CMK (cell line): ENCODE measurements around the gene MAP2K7.
"Not testable (repeated sequence)": the region's sequence is repeated elsewhere in the genome, so short reads cannot be mapped to it uniquely, and the experiment has no call there.

Experiments used
- DNase-seq: peaks from one replicate; pipeline ENCODE4 v3.0.0-alpha.2; 2010; ENCODE audit warnings: low read depth

The MAP2K7 gene

DNA sequence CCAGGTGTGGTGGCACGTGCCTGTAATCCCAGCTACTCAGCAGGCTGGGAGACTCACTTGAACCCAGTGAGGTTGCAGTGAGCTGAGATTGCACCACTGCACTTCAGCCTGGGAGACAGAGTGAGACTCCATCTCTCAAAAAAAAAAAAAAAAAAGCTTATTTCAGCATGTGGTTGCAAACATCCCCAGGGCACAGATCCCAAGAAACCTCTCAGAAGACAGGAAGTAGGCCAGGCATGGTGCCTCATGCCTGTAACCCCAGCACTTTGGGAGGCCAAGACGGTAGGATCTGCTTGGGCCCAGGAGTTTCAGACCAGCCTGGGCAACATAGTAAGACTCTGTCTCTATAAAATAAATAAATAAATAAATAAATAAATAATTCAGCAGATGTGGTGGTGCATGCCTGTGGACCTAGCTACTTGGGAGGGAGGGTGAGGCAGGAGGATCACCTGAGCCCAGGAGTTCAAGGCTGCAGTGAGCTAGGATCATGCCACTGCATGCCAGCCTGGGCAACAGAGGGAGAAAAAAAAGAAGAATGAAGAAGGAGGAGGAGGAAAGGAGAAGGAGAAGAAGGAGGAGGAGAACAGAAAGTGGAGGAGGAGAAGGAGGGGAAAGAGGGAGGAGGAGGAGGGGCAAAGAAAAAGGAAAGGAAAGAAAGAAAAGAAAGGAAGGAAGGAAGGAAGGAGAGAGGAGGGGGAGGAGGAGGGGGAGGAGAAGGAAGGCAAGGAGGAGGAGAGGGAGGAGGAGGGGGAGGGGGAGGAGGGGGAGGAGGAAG is 19.7 kb upstream of the MAP2K7 start:
- DNase-seq = no peak

DNA sequence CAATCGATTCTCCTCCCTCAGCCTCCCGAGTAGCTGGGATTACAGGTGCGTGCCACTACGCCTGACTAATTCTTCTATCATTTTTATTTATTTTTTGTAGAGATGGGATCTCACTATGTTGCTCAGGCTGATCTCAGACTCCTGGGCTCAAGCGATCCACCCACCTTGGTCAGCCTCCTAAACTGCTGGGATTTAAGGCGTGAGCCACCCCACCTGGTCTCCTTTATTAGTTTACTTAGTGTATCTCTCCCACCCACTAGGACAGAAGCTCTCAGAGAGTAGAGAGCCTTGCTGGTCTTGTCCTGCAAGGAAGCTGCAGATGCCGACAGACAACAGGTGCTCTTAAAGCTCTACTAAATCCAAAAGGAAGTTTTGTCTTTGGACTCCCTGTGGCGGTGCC is 17.9 kb upstream of the MAP2K7 start:
- no peak for DNase-seq

DNA sequence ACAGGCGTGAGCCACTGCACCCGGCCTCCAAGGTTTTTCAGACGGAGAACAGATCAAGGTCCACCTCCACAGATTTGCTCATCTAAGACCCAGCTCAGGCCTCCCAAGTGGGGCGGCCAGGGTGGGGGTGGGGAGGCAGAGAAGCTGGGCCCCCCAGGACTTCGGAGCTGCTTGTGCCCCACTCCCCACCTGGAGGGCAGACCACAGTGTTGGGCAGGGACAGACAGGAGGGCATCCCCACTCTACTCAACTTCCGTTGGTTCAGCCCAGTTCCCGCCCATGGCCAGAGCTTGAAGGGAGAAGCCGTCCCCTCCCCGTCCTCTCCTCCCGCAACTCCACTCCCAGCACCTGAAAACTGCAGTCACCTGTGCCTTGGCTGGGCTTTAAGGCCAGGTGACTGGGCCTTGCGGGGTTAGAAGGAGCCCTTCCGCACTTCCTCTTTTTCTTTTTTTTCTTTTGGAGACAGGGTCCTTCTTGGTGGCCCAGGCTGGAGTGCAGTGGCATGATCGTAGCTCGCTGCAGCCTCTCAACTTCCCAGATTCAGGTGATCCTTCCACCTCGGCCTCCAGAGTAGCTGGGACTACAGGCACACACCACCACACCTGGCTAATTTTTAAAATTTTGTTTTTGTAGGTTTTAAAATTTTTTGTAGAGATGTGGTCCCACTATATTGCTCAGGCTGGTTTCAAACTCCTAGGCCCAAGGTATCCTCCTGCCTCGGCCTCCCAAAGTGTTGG is 16.1 kb upstream of the MAP2K7 start:
- DNase-seq = no peak

DNA sequence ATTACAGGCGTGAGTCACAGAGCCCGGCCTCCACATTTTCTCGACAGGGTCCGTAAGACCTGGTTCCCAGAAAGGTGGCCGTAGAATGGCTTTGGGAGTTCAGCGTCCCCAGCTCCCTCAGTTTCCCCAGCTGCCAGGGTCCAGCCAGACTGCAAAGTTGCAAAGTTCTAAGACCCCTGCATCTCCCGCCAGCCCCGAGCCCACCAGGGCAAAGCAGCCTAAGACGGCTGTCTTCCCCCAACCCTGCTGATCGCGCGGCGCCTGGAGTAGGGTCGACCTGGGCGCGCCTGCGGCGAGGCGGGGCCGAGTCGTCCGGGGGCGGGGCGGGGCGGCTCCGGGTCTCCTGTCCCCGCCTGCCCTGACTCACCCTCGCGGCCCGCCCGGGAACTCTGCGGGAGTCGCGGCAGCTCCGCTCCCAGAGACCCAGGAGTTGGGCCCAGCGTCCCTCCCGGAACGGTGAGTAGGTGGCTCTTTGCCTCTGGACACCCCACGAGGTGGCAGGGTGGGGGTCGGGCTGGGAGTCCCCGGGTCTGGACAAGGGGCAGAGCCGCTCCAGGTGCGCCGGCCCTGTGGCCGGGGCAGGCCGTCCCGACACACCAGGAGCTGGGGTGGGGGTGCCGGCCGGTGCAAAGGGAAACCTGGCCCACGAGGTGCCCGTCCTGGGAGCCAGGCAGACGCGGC is 15.4 kb upstream of the MAP2K7 start, which contains the start of gene LRRC8E:
Gene LRRC8E, plus strand, starts transcription at position 366 of the 681 bp plus-strand sequence. CDS start 7,094 bp downstream, outside the sequence.
- DNase-seq = no peak

DNA sequence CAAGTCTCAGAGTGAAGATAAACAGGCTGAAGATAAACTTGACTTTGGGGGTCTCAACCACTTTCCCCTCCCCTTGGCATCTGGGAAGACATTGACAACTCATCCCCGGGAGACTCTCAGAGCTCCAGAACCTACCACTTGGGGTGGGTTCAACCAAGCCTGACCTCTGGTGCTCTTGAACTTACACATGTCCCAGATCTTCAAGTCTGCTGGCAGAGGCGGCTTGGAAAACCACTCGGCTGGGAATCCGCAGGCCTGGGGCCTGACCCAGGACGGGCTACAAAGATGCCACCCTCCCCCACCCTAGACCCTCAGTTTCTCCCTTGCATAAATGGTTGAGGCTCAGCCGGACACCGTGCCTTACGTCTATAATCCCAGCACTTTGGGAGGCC is 14.9 kb upstream of the MAP2K7 start:
- no peak for DNase-seq

DNA sequence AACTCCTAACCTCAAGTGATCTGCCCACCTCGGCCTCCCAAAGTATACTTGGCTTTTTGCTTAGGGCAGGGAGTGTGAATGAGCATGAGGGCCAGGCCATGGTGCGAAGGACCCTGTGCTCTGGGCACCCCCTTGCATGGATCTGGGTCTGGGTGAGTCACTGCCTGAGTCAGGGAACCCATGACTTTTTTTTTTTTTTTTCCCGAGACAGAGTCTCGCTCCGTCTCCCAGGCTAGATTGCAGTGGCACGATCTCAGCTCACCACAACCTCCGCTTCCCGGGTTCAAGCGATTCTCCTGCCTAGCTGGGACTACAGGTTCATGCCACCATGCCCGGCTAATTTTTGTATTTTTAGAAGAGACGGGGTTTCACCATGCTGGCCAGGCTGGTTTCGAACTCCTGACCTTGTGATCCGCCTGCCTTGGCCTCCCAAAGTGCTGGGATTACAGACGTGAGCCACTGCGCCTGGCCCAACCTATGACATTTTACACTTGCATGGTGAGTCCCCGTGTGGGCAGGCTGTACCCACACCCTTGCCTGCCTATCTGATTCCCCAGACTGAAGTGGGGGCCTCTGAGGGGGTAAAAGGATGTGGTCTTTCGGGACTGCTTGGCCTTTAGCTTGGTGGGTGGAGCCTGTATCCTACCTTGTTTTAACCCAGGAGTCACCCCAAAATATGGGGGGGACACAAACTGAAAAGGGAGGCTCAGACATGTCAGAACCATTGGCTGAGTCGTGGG is 10.1 kb upstream of the MAP2K7 start:
- not testable (repeated sequence) for DNase-seq

DNA sequence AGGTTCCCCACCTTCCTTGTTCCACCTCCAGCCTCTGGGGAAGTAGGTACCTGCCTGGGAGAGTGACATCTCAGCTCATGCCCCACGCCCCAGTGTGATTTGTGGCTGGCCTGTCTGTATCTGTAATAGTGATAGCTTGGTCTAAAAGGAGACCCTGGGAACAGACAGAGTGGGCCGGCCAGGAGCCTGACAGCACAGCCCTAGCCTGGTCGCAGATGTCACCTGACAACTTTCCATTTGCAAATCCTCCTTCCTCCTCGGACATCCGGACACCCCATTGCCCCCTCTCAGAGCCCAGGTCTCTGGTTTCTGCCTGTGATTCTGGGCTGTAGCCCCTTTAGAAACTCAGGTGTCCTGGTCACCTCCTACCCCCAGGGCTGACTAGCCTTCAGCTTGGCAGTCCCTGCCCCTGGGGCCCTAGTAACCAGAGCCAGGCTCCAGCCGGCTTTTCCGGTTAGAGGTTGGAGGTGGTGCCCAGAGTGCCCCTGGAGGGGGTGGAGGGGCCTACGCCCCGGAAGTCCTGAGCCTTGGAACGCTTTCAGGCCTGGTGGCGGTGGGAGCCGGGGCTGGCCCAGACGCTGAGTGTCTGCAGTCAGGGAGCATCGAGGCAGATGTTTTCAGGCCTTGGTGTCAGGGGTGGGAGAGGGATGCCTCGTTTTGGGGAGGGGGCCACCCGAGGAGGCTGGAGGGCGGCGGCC is 8.9 kb upstream of the MAP2K7 start:
- no peak for DNase-seq

DNA sequence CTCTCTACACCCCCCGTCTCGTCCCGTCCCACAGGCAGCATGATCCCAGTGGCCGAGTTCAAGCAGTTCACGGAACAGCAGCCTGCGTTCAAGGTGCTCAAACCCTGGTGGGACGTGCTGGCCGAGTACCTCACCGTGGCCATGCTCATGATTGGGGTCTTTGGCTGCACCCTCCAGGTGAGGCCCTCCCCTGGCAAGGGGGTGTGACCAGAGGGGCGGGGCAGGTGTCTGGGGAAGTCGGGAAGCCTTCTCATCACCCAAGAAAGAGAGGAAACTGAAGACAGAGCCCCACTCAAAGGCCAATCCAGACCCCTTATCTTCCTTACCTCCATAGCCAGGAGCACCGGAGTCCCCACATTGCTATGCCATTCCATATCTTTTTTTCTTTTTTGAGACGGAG is 8.1 kb upstream of the MAP2K7 start:
- DNase-seq = no peak

DNA sequence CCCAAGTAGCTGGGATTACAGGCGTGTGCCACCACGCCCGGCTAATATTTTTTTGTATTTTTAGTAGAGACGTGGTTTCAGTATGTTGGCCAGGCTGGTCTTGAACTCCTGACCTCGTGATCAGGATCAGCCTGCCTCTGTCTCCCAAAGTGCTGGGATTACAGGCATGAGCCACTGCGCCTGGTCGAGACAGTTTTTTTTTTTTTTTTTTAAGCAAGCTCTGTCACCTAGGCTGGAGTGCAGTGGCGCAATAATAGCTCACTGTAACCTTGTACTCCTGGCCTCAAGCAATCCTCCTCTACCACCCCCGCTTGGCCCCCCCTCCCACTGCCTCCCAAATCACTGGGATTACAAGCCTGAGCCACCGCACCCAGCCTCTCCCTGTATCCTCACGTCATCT is 6.4 kb upstream of the MAP2K7 start:
- DNase-seq = no peak

DNA sequence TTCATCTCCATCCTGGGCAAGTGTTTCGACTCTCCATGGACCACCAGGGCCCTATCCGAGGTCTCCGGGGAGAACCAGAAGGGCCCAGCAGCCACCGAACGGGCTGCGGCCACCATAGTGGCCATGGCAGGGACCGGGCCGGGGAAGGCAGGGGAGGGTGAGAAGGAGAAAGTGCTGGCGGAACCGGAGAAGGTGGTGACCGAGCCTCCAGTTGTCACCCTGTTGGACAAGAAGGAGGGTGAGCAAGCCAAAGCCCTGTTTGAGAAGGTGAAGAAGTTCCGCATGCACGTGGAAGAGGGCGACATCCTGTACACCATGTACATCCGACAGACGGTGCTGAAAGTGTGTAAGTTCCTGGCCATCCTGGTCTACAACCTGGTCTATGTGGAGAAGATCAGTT is 4.7 kb upstream of the MAP2K7 start:
- DNase-seq = no peak

DNA sequence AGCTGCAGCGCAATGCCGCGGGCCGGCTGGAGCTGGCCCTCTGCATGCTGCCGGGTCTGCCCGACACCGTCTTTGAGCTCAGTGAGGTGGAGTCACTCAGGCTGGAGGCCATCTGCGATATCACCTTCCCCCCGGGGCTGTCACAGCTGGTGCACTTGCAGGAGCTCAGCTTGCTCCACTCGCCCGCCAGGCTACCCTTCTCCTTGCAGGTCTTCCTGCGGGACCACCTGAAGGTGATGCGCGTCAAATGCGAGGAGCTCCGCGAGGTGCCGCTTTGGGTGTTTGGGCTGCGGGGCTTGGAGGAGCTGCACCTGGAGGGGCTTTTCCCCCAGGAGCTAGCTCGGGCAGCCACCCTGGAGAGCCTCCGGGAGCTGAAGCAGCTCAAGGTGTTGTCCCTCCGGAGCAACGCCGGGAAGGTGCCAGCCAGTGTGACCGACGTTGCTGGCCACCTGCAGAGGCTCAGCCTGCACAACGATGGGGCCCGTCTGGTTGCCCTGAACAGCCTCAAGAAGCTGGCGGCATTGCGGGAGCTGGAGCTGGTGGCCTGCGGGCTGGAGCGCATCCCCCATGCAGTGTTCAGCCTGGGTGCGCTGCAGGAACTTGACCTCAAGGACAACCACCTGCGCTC is 3.8 kb upstream of the MAP2K7 start:
- DNase-seq = no peak

DNA sequence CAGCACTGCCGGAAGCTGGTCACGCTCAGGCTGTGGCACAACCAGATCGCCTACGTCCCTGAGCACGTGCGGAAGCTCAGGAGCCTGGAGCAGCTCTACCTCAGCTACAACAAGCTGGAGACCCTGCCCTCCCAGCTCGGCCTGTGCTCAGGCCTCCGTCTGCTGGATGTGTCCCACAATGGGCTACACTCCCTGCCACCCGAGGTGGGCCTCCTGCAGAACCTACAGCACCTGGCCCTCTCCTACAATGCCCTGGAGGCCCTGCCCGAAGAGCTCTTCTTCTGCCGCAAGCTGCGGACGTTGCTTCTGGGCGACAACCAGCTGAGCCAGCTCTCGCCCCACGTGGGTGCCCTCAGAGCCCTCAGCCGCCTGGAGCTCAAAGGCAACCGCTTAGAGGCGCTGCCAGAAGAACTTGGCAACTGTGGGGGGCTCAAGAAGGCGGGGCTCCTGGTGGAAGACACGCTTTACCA is 3.2 kb upstream of the MAP2K7 start:
- no peak for DNase-seq

DNA sequence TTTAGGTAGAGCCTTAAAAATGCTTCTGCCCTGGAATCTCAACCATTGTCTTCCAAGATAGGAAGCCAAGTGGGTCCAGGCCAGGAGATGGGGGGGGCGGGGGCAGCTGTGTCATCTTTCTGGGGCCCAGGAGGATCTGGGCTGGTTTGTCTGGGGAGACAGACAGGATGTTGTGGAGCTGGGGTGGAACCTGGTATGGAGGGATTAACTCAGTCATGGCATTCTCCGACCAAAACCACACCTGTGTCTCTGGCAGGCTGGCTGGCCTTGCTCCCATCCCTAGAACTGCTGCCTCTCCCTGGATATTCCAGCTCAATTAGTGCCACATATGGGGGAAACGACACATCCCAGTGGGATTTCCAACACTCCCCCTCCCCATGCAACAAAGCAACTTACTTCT is 2.7 kb upstream of the MAP2K7 start:
- DNase-seq = no peak

DNA sequence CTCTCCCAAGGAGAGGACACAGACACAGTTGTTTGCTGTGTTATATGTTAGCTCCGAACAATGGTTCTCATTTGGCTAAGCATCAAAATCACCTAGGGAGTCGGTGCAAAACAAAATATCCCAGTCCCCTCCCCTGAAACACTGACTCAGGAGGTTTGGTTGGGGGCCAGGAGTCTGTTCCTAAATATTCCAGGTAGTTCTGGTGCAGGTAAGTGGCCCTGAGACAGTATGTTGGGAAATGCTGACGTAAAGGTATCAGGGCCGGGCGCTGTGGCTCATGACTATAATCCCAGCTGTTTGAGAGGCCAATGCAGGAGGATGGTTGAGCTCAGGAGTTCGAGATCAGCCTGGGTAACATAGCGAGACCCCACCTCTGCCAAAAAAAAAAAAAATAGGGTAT is 2.3 kb upstream of the MAP2K7 start:
- DNase-seq = no peak

DNA sequence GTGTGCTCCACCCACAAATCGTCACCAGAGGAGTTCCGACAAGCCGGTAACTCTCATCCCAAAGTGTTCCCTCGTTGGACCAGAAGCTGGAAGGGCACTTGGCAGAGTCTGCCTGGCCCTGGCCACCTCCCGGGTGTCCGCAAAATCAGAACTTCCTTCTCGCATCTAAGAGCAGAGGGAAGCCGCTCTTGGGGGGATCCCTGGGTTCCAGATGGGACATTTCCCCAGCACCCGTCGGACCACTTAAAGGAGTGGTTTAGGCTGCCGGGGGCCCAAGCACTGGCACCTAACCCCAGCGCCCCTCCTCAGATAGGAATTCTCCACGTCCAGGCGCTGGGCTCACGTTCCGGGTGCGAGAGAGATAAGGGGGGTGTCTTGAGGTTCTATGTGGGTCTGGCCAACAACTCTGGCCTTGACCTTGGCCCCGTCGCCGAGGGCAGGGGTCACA is 857 bp upstream of the MAP2K7 start:
- DNase-seq = no peak

DNA sequence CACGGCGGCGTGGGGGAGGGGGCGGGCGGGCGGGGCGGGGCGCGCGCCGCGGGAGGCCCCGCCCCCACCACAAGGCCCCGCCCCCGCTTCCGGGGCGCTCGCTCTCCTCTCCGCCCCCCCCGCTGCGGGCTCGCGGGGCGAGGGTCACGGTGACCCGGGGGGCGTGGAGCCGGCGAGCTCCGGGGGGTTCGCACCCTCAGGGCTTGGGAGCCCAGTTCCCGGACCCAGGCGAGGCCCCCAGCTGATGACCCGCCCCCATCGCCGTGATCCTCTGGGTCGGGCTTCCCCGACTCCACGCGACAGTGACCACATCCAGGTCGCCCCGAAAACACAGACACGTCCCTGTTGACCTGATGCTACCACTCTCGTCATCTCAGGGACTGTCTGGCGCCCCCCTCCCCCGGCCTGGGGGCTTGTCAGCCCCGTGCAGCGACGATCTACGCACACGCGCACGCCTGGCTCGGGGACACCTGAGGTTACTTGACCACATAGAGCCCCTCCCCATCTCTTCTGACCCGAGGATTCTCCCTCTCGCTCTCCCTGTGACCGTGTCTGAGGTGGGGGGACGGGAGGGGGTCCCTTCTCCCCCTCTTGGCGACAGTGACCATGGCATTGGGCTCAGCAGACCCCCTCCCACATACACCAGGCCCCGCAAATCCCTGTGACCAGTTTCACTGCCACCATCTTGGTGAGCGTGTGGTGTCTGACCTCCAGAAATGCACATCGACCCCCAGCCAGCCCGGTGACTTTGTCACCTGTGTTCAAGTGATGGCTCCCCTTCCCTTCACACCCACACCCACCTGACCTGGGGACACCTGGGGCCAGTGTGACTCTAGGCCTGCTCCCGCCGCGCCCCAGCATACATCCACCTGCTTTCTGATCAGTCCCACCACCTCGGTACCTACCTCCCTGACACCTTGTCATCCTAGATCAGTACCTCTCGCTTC is 670 bp downstream of the MAP2K7 start:
- no peak for DNase-seq

DNA sequence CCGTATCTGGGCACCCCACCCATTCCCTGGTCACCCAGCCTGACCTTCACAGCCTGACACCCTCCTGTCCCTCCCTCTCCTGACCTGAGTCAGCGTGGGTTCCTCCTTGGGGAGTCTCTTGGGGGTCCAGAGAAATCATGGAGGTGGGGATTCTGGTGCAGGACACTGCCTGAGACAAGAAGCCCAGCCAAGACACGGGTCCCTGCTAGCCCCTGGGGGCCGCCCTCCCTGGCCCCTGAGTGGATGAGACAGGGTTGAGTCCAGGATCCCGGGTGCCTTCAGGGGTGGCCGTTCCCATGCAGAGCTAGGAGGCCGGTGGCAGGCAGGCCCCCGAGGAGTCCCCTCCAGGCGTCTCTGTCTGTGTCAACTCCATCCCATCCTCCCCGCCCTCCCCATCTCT is 1.6 kb downstream of the MAP2K7 start:
- no peak for DNase-seq

DNA sequence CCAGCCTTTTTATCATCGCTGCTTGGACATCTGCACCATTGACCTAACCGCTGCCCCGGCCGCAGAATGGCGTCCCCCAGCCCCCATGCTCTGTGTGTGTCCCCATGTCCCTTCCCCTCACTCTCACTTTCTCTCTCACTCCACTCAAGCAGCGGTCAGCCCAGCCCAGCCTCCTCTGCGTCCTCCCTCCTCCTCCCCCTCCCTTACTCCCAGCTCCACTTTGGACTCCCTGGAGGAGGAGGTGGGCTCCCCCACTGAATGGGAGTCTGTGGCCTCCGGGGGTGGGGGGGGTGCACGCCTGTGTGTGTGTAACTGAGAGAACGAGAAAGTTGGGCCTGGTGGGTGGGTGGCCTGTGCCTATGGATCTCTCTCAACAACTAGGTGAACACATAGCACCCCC is 2.2 kb downstream of the MAP2K7 start:
- DNase-seq = no peak

DNA sequence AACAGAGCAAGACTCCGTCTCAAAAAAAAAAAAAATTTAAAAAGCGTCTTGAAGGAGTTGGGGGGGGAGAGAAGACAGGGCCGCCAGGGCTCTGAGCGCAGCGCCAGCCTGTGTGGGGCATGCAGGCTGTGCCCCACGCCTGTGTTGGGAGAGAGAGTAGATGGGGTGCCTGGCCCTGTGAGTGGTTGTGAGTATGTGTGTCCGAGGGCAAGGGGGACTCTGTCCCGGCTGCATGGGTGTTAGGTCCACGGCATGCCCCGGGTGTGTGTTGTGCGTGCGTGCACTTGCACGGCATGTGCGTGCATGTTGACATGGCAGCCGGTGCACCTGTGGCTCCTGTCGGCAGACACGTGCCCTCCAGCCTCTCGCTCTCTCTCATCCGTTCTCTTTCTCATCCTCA is 3.4 kb downstream of the MAP2K7 start:
- DNase-seq = no peak

DNA sequence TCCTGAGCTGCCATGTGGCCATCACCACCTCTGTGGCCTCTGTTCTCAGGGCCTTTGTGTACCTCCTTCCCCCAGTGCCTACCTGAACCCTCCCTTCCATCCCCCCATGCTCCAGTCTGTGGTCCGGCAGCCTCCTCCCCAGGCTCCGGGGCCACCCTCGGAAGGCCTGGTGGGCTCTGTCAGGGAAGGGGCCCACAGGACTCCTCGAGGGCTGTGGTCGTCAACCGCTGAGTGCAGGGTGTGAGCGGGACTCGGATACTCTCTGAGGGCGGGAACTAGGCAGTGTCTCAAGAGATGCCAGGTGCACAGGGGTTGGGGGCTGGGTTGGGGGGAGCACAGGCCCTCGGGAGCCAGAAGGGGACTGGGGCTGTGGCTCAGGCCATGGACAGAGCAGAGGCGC is 3.9 kb downstream of the MAP2K7 start:
- no peak for DNase-seq
